ENCODE data around the gene LNX1. TPM values are rescaled to one million over a fixed set of nuclear protein-coding genes. Genes with fewer than 3 reads are reported as not detected.

The LNX1 gene
- total RNA-seq, 1 donor from 2014 or later: 4.4 TPM

- no peaks in the 10 kb centered on the region for H3K36me3 ChIP-seq (ENCODE audit: insufficient read depth, low read length)
- no peaks in the 10 kb centered on the region for H3K27me3 Mint-ChIP-seq (ENCODE audit: low read depth, unreplicated experiment)
- H3K27ac Mint-ChIP-seq (ENCODE audit: unreplicated experiment): peak overlapping the region; percentile 82
- H3K4me3 Mint-ChIP-seq (ENCODE audit: unreplicated experiment): no peak overlapping the region
- no peaks in the 10 kb centered on the region for H3K9me3 Mint-ChIP-seq (ENCODE audit: unreplicated experiment)
- H3K27ac ChIP-seq (ENCODE audit: low read depth, low read length): peak overlapping the region; percentile 83
- TF ChIP-seq EZH2 (IDR thresholded peaks at IDR 0.05; ENCODE audit: insufficient read depth, low read length) (no peak), CTCF (IDR thresholded peaks at IDR 0.05; ENCODE audit: insufficient read depth, low read depth, low read length) (no peak)
- no peaks in the 10 kb centered on the region for H3K27me3 ChIP-seq (ENCODE audit: insufficient read depth, low read length)
- H3K79me2 ChIP-seq (ENCODE audit: insufficient read depth, low read length): no peaks in the 10 kb centered on the region
- H2AFZ ChIP-seq (ENCODE audit: low read depth, low read length): no peak overlapping the region
- DNase-seq (ENCODE audit: low read depth) (peak; percentile 96), FAIRE-seq (peak; percentile 98)
- H3K4me2 ChIP-seq (ENCODE audit: low read length): peak overlapping the region; percentile 65
- H3K4me3 ChIP-seq (ENCODE audit: insufficient read depth, low read depth, low read length): peak overlapping the region; percentile 9
- H3K9ac ChIP-seq (ENCODE audit: low read length): peak overlapping the region; percentile 57
- H3K36me3 Mint-ChIP-seq (ENCODE audit: low read depth, unreplicated experiment): no peaks in the 10 kb centered on the region
- H3K4me1 ChIP-seq (ENCODE audit: insufficient read depth, low read length): peaks cover 19% of the 10 kb centered on the region
- H4K20me1 ChIP-seq (ENCODE audit: insufficient read depth, low read length): no peaks in the 10 kb centered on the region
- H3K4me1 Mint-ChIP-seq (ENCODE audit: low read depth, unreplicated experiment): peaks cover 40% of the 10 kb centered on the region
- H3K9me3 ChIP-seq (ENCODE audit: insufficient read depth, low read depth, low read length): no peaks in the 10 kb centered on the region
Measured at GRCh38 chr4:53541577-53542206, 49.6 kb downstream of the LNX1 start.

GRCh38 chr4:53538756-53539155, 52.5 kb downstream of the LNX1 start:
- no peak overlapping the region for H3K27ac Mint-ChIP-seq (ENCODE audit: unreplicated experiment)
- Histone ChIP-seq H3K79me2 (ENCODE audit: insufficient read depth, low read length) (no peaks in the 10 kb centered on the region), H4K20me1 (ENCODE audit: insufficient read depth, low read length) (no peaks in the 10 kb centered on the region), H2AFZ (ENCODE audit: low read depth, low read length) (no peak overlapping the region), H3K27me3 (ENCODE audit: insufficient read depth, low read length) (no peaks in the 10 kb centered on the region), H3K9ac (ENCODE audit: low read length) (no peak overlapping the region), H3K4me3 (ENCODE audit: insufficient read depth, low read depth, low read length) (no peak overlapping the region), H3K9me3 (ENCODE audit: insufficient read depth, low read depth, low read length) (no peaks in the 10 kb centered on the region), H3K4me1 (ENCODE audit: insufficient read depth, low read length) (peaks cover 19% of the 10 kb centered on the region), H3K4me2 (ENCODE audit: low read length) (no peak overlapping the region), H3K27ac (ENCODE audit: low read depth, low read length) (no peak overlapping the region), H3K36me3 (ENCODE audit: insufficient read depth, low read length) (no peaks in the 10 kb centered on the region)
- no peaks in the 10 kb centered on the region for H3K27me3 Mint-ChIP-seq (ENCODE audit: low read depth, unreplicated experiment)
- DNase-seq (ENCODE audit: low read depth) (no peak), FAIRE-seq (no peak)
- no peak overlapping the region for H3K4me3 Mint-ChIP-seq (ENCODE audit: unreplicated experiment)
- H3K36me3 Mint-ChIP-seq (ENCODE audit: low read depth, unreplicated experiment): no peaks in the 10 kb centered on the region
- H3K4me1 Mint-ChIP-seq (ENCODE audit: low read depth, unreplicated experiment): peaks cover 36% of the 10 kb centered on the region
- H3K9me3 Mint-ChIP-seq (ENCODE audit: unreplicated experiment): no peaks in the 10 kb centered on the region
- no peak for TF ChIP-seq CTCF (IDR thresholded peaks at IDR 0.05; ENCODE audit: insufficient read depth, low read depth, low read length)
- no peak for TF ChIP-seq EZH2 (IDR thresholded peaks at IDR 0.05; ENCODE audit: insufficient read depth, low read length)

GRCh38 chr4:53537606-53538005, 53.7 kb downstream of the LNX1 start:
- no peak overlapping the region for H3K4me2 ChIP-seq (ENCODE audit: low read length)
- no peak overlapping the region for H2AFZ ChIP-seq (ENCODE audit: low read depth, low read length)
- H3K27me3 ChIP-seq (ENCODE audit: insufficient read depth, low read length): no peaks in the 10 kb centered on the region
- H3K36me3 ChIP-seq (ENCODE audit: insufficient read depth, low read length): no peaks in the 10 kb centered on the region
- H3K9me3 ChIP-seq (ENCODE audit: insufficient read depth, low read depth, low read length): no peaks in the 10 kb centered on the region
- H3K79me2 ChIP-seq (ENCODE audit: insufficient read depth, low read length): no peaks in the 10 kb centered on the region
- no peak for TF ChIP-seq EZH2 (IDR thresholded peaks at IDR 0.05; ENCODE audit: insufficient read depth, low read length)
- TF ChIP-seq CTCF (IDR thresholded peaks at IDR 0.05; ENCODE audit: insufficient read depth, low read depth, low read length): no peak
- H3K27me3 Mint-ChIP-seq (ENCODE audit: low read depth, unreplicated experiment): no peaks in the 10 kb centered on the region
- no peaks in the 10 kb centered on the region for H3K9me3 Mint-ChIP-seq (ENCODE audit: unreplicated experiment)
- no peak overlapping the region for H3K9ac ChIP-seq (ENCODE audit: low read length)
- H3K27ac Mint-ChIP-seq (ENCODE audit: unreplicated experiment): peak overlapping the region; percentile 59
- DNase-seq (ENCODE audit: low read depth) (no peak), FAIRE-seq (no peak)
- H3K27ac ChIP-seq (ENCODE audit: low read depth, low read length): no peak overlapping the region
- peaks cover 34% of the 10 kb centered on the region for H3K4me1 Mint-ChIP-seq (ENCODE audit: low read depth, unreplicated experiment)
- H3K4me1 ChIP-seq (ENCODE audit: insufficient read depth, low read length): peaks cover 23% of the 10 kb centered on the region
- H3K4me3 ChIP-seq (ENCODE audit: insufficient read depth, low read depth, low read length): no peak overlapping the region
- no peaks in the 10 kb centered on the region for H4K20me1 ChIP-seq (ENCODE audit: insufficient read depth, low read length)
- H3K4me3 Mint-ChIP-seq (ENCODE audit: unreplicated experiment): peak overlapping the region; percentile 34
- no peaks in the 10 kb centered on the region for H3K36me3 Mint-ChIP-seq (ENCODE audit: low read depth, unreplicated experiment)
